SKM-1 (cell line): ENCODE data around the gene TRIM24.
"Not testable (repeated sequence)": the region's sequence is repeated elsewhere in the genome, so short reads cannot be mapped to it uniquely, and the experiment has no call there.

Source experiments
- DNase-seq: peaks from one replicate; lab custom pipeline; 2025; ENCODE audit not compliant: unreplicated experiment; lab: John Stamatoyannopoulos, UW

Gene TRIM24

DNA sequence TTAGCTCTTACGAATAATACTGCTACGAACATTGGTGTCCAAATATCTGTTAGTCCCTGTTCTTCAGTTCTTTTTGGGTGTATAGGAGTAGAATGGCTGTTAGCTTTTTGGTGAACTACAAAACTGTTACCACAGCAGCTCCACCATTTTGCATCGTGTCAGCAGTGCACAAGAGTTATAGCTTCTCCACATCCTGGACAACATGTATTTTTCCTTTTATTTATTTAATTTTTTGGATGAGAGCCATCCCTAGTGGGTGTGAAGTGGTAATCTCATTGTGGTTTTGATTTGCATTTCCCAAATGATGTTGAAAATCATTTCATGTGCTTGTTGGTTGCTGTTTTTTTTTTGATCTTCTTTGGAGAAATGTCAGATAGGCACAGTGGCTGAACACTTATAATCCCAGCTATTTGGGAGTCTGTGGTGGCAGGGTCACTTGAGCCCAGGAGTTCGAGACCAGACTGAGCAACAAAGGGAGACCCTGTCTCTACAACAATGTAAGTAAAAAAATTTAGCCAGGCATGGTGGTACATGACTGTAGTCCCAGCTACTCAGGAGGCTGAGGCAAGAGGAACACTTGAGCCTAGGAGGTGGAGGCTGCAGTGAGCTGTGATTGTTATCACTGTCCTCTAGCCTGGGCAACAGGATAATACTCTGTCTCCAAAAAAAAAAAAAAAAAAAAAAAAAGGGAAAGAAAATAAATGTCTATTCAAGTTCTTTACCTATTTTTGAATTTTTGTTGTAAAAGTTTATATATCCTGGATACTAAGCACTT lies 31.7 kb downstream of the TRIM24 start:
- DNase-seq: no peak

DNA sequence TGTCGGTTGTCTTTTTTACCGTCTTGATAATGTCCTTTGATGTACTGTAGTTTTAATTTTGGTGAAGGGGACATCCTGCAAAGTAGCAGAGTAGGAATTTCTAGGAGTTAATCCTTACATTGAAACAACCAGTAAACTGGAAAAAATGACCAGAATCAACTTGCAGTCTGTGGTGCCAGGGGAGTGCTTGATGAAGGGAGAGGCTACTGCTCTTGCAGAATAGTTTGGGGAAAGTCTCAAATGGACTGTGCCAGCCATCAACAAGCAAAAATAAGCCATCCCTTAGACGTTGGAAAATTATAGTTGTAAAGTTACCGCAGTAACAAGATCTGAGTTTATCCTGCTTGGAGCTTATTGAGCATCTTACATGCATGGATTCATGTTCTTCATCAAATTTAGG lies 32.4 kb downstream of the TRIM24 start:
- DNase-seq: no peak

DNA sequence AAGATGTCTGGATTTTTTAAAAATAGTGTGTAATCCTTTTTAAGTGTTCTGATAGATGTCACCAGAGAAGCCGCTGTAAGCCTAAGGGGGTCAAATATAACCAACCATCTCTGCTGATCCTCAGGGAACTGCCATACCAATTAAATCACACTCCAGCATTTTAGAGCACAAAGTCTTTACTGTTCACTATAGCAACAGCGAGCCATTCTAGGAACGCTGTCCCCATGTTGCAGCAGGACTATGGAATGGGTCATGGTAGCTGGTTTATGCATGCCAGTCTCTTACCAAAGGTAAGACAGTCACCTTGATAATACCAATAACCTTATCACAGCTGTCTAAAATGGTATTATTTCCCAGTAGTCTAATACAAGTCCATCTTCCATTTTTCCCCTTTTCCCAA lies 33.5 kb downstream of the TRIM24 start:
- DNase-seq: no peak

DNA sequence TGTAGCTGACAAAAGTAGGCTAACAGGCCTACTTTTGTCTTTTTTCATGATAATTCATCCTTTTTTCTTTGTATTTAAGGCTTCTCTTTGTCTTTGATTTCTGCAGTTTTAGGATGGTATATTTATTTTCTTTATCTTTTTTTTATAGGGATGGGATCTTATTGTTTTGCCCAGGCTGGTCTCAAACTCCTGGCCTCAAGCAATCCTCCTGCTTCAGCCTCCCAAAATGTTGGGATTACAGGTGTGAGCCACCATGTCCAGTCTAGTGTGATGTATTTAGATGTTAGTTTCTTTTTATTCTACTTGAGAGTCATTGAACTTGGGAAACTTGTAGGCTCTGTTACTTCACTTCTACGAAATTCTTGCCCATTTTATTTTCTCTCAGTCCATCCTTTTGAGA lies 35.4 kb downstream of the TRIM24 start:
- no peak for DNase-seq

DNA sequence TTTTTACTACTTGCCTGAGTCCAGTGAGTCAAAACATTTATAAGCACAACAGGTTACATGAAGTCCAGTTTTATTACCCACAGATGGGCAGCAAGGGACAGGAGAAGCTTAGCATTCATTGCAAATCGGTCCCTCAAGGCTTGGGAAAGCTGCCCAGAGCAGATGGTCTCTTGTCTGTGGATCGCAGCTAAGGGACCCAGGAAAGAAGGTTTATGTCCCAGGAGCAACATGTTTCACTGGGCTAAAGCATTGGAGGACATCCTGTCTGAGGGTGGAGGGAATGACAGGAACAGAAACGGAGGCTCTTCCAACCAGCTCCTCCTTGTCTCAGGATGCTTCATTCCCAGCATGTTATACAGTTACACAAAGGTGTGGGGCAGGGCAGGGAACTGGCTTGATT lies 39.3 kb downstream of the TRIM24 start:
- DNase-seq: no peak

DNA sequence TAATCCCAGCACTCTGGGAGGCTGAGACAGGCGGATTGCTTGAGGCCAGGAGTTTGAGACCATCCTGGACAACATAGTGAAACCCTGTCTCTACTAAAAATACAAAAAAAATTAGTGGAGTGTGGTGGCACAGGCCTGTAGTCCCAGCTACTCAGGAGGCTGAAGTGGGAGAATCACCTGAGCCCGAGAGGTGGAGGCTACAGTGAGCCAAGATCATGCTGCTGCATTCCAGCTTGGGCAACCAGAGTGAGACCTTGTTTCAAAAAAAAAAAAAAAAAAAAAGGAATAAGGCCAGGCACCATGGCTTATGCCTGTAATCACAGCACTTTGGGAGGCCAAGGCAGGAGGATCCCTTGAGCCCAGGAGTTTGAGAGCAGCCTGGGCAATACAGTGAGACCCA lies 40.2 kb downstream of the TRIM24 start:
- not testable (repeated sequence) for DNase-seq

DNA sequence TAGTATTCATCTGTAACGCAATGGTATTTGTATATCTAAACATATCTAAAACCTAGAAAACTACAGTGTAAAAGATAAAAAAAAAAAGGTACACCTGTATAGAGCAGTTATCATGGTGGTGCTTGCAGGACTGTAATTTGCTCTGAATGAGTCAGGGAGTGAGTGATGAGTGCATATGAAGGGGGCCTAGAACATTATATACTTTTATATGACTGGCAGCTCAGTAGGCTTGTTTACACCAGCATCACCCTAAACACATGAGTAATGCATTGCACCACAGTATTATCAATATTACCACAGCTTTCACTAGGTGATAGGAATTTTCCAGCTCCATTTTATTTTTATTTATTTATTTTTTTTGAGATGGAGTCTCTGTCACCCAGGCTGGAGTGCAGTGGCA lies 40.8 kb downstream of the TRIM24 start:
- no peak for DNase-seq

DNA sequence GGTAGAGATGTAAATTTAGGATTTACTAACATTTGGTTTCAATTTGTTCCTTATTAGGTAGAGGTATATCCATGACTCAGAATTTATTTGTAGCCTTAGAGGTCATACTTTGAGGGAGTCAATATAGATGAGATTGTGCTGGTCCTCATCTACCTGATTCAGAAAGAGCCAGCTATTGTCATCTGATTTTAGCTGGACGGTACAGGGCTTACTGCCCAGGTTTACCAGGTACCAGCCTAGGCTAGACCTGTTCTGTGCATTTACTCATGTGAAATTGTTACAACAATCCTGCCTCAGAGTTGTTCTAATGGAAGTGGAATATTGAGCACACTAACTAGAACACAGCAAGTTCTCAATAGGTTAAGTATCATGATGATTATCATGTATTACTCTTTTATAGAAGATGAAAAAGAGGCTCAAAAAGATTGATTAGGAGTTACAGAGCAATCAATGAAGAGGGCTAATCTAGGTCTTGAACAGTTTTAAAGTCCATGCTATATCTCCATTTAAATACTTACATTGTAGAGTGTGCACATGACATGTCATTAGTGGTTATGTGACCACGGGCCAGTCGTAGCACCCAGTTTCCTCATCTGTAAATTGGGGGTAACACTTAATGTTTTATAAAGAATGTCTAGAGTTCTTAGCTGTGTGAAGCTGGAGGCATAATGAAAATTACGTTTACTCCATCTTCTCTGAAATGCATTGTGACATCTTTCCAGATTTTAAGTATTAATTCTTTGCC lies 42.1 kb downstream of the TRIM24 start:
- DNase-seq: no peak

DNA sequence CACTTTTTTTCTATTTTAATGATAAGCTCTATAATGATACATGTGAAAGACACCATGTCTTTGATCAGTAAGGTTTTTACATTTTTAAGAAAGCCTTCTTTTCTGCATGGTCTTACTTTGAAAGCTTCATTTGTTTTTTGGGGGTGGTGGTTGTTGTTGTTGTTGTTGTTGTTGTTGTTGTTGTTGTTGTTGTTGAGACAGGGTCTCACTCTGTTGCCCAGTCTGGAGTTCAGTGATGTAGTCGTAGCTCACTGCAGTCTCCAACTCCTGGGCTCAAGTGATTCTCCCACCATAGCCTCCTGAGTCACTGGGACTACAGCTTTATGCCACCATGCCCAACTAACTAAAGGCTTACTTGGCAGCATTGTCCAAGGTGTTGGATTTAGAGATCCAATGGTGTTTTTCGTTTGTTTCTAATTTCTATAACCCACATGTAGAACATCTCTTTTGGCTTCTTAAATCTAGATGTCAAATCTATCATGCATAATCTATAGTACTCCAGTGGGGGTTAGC lies 45.4 kb downstream of the TRIM24 start:
- DNase-seq: no peak

DNA sequence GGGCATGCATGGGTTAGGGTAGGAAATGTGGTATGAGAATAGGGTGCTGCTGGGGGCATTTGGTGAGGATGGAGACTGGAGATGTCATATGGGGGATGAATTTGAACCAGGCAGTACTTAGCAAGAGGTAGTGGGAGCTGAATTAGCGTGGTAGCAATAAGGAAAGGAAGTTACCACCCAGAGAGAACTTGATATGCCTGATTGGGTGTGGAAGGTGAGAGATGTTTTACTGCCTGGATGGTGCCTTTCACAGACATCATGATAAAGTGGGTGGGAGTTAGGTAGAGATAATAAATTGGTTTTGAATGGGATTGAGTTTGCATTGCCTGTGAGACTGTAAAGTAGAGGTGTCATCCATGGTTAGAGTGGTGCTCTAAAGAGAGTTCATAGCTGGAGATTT lies 46.7 kb downstream of the TRIM24 start:
- DNase-seq: no peak

DNA sequence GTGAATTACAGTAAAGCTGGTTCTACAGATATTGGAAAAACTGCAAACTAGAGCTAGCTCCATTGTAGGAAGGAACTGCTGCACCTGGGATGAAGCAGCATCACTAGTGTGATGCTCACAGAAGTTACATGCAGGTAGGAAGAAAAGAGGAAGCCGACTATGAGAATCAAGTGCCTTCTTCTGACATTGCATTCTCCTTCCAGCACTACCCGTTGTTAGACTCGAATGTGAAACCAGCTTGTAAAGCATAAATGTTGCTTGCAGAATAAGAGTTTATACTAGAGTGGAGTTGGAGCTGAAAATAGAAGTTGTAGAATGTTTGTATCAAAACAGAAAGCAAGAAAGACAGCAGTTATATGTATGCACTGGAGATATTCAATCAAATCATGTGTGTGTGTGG lies 49.9 kb downstream of the TRIM24 start:
- no peak for DNase-seq

DNA sequence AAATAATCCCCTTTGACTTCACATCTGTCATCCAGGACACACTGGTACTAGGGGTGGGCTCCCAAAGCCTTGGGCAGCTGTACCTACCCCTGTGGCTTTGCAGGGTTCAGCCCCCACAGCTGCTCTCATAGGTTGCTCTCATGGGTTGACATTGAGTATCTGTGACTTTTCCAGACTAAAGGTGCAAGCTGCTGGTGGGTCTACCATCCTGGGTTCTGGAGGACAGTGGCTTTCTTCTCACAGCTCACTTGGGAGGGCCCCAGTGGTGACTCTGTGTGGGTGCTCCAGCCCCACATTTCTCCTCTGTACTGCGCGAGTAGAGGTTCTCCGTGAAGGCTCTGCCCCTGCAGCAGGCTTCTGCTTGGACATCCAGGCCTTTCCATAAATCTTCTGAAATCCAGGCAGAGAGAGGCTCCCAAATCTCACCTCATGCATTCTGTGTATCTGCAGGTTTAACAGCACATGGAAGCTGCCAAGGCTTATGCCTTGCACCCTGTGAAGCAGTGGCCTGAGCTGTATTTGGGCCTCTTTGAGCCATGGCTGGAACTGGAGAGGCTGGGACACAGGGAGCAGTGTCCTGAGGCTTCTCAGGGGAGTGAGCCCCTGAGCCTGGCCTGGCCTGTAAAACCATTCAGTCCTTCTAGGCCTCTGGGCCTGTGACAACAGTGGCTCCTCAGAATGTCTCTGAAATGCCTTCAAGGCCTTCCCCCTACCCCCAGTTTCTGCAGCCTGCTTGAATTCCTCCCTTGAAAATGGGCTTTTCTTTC lies 52.2 kb downstream of the TRIM24 start:
- no peak for DNase-seq

DNA sequence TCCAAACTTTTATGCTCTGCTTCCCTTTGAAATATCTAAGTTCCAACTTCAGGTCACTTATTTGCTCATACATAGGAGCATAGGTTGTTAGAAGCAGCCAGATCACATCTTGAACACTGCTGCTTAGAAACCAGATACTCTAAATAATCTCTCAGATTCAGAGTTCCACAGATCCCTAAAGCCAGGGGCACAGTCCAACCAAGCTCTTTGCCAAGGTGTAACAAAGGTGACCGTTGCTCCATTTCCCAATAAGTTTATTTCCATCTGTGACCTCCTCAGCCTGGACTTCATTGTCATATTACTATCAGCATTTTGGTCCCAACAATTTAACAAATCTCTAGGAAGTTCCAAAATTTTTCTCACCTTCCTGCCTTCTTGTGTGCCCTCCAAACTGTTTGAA lies 52.8 kb downstream of the TRIM24 start:
- no peak for DNase-seq

DNA sequence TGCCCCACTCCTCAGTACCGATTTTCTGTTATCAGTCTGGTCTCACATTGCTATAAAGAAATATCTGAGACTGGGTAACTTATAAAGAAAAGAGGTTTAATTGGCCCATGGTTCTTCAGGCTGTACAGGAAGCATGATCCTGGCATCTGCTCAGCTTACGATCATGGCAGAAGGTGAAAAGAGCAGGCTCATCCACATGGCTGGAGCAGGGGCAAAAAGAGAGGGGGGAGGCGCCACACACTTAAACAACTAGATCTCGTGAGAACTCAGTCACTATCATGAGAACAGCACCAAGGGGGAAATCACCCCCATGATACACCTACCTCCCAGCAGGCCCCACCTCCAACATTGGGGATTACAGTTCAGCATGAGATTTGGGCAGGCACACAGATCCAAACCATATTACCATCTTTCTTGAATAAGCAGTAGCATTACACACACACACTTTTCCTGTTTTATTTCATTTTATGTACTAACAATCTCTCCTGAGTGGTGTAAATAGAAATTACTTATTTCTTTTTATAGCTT lies 53.3 kb downstream of the TRIM24 start:
- no peak for DNase-seq

DNA sequence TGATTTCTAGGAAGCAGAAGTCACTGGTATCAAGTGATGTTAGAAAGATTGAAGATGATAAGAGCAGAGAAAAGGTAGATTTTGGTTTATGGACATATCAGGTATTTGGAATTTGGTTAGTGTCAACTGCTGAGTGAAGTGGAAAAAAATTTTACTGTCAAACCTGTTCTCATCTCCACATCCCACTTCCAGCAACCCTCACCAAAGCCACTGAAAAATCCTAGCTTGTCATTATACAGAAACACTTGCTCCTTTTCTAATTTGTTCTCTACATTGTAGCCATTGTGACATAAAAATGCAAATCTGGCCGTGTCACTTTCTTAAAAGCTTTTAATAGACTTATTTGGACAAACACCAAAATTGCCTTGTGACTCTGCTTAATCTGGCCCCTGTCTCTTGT lies 54.0 kb downstream of the TRIM24 start:
- DNase-seq: no peak

DNA sequence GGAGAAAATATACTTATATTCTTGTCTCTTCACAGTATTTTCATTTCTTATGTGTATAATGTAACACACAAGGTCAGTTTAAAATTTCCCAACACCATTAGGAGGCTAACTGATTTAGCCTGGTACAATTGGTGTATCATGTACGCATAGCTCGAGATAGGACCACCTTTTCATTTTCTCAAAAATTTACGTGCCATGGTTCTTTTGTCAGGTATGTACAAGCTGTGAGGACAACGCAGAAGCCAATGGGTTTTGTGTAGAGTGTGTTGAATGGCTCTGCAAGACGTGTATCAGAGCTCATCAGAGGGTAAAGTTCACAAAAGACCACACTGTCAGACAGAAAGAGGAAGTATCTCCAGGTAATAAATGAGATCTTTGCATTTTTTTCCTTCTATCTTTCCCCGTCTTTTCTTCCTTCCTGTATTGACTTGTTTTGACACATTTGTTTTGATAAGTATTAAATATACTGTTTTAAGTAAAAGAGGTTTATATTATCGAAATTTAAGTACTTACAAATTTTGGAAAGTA lies 55.0 kb downstream of the TRIM24 start:
- DNase-seq: peak; percentile 16

DNA sequence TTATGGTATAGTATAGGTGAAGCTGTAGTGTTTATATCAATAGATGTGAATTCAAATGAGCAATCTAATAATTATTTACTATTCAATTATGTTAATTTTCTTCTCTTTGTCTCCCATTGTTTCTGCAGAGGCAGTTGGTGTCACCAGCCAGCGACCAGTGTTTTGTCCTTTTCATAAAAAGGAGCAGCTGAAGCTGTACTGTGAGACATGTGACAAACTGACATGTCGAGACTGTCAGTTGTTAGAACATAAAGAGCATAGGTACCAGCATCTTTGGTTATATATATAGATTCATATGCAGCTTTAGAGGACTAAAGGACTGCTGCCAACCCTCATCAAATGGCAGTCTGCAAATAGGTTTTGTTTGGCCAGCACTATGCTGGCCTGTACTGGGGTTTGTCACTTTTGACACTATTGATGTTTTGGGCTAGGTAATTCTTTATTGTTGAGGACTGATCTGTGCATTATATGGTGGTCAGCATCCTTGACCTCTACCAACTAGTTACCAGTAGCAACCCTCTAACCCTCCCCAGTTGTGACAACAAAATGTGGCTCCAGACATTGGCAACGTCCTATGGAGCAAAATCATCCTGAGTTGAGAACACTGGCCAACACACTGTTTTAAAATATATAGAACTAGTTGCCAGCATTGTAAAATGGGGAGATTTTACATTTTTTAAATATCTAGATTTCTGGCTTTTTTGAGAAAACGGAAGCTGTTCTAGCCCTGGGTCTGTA lies 59.2 kb downstream of the TRIM24 start:
- no peak for DNase-seq

DNA sequence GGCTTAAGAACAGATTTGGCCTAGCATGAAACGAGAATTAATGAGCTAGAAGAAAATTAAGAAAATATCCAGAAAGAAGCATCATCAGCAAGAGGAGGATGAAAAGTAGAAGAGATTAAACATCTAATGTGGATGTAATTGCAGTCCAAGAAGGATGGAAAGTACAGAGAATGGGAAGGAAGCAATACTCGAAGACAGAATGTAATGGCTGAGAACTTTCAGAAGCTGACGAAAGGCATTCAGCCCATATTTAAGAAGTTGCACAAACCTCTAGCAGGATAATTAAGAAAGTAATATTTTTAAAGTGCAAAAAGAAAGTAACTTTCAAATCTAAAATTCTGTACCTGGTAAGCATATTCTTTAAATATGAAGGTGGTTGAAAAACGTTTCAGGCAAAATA lies 60.7 kb downstream of the TRIM24 start:
- no peak for DNase-seq

DNA sequence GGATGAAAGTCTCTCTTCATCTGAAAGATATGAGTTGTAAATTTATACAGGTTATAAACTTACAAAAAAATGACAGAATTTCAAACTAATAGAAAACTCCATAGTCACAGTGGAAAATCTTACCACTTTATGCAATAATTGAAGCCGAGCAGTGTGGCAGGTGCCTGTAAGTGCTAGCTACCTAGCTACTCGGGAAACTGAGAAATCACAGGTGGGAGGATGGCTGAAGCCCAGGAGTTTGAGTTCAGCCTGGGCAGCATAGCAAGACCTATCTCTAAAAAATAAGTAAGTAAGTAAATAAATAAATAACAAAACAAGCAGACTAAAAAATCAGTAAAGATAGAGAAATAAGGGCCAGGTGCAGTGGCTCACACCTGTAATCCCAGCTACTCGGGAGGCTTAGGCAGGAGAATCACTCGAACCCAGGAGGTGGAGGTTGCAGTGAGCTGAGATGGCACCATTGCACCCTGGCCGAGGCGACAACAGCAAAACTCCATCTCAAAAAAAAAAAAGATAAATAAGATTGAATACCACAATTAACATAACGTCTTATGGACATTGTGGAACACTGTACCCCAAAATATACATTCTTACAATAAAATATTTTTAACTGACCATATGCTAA lies 61.9 kb downstream of the TRIM24 start:
- no peak for DNase-seq

DNA sequence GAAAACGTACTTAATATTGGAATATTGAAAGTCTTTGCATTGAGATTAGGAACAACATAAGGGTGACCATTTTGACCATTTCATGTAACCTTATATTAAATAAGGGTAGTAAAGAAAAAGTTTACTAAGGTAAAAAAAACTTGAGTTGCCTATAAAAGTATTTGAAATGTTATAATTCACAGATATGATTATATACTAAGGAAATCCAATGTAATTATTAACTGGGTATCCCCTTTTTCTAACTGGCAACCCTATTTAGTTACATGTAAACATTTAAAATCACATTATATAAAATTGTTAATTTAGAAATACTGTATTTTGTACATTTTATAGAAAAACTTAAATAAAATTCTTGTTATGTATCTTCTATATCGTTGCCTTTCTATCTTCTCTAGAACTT lies 64.2 kb downstream of the TRIM24 start:
- DNase-seq: no peak
